Lower leg skin (tissue), 4 donors: Measurements from ENCODE around the gene MTUS2. TPM values are rescaled to one million over a fixed set of nuclear protein-coding genes. Genes with fewer than 3 reads are reported as not detected.

ENCODE experiments used
- DNase-seq, 2 donors: peaks; one replicate each; pipeline ENCODE4 v3.0.0-alpha.2; 2019; ENCODE audit warnings: low spot score in 2 of 2
- H3K4me3 ChIP-seq: fragments of 200-600 bp; sonication (generic); 2 replicates; pipeline ENCODE4 v1.5.1; 2017; ENCODE audit warnings: mild to moderate bottlenecking, low read depth; ENCODE audit not compliant: poor library complexity, severe bottlenecking
- POLR2A ChIP-seq, 2 donors: fragments of 450-650 bp; IDR thresholded peaks; one replicate each; pipeline ENCODE4 v1.6.1; 2016 to 2017; ENCODE audit warnings: antibody characterized with exemption in 2 of 2, mild to moderate bottlenecking in 1 of 2, moderate library complexity in 1 of 2
- WGBS, 2 donors: methylation state at CpG; one replicate each; pipeline ENCODE4 v1.1.5; 2018; 5-methylcytosine and 5-hydroxymethylcytosine counted together
- intact Hi-C: fragments of 100-400 bp; cut with DNase I; formaldehyde crosslinking; loops from one replicate; pipeline ENCODE4 v1.15.0; 2023; ENCODE audit warnings: low total_unique reads
- total RNA-seq, 4 donors: library from RNA; depleted of rRNA; stranded (reverse); fragments of >200 nt; gene quantifications; one replicate each; pipeline ENCODE4 v1.1.0, GENCODE V29; 2016
- TF ChIP-seq, protein P1 (sequence below), 3 donors: fragments of 450-650 bp; IDR thresholded peaks; one replicate each; pipeline ENCODE4 v1.5.1; 2016; ENCODE audit warnings: antibody characterized with exemption in 3 of 3, mild to moderate bottlenecking in 3 of 3, moderate library complexity in 2 of 3

MTUS2 gene
- total RNA-seq, 4 donors from 2014 or later, result 0.13 to 1.9 TPM; not detected in 2

DNA sequence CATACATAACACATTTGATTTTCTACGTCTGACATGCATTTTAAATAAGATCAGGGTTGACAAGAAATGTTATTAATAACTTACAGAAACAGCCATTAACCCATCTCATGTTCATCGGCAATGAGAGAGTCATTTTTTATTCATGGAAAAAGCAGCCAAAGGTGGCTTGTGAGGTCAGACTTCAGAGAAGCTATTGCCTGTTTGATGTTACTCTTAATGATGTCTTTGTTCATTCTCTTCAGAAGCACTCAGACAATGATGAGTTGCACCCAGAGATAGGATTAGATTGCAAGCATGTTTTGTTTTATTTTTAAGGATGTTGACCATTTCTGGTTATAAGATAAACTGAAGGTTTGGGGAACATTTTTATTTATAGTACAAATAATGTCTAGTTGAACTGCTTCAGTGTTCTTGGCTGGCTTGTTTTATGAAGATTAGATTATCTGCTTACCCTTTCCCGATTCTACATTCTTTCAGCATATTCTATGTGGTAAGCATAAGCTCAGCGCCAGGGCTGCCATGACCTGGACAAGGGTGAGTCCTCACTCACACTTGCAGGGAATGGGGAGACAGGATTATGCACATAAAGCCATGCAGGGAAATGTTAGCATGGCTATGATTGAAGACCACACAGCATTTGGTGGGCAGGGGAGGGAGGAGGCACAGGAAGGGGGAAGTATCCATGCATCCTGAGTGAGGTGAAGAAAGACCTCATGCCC, 288.1 kb downstream of the MTUS2 start:
- intact Hi-C loops, result no loop called here
- WGBS, 2 donors, result 52 to 58% methylated on average over 4 of the region's 4 CpGs
- no peak for DNase-seq
- no peak for TF ChIP-seq POLR2A (IDR thresholded peaks at IDR 0.05)
- TF ChIP-seq, protein P1, sequence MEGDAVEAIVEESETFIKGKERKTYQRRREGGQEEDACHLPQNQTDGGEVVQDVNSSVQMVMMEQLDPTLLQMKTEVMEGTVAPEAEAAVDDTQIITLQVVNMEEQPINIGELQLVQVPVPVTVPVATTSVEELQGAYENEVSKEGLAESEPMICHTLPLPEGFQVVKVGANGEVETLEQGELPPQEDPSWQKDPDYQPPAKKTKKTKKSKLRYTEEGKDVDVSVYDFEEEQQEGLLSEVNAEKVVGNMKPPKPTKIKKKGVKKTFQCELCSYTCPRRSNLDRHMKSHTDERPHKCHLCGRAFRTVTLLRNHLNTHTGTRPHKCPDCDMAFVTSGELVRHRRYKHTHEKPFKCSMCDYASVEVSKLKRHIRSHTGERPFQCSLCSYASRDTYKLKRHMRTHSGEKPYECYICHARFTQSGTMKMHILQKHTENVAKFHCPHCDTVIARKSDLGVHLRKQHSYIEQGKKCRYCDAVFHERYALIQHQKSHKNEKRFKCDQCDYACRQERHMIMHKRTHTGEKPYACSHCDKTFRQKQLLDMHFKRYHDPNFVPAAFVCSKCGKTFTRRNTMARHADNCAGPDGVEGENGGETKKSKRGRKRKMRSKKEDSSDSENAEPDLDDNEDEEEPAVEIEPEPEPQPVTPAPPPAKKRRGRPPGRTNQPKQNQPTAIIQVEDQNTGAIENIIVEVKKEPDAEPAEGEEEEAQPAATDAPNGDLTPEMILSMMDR (IDR thresholded peaks at IDR 0.05), result no peak
- no peak overlapping the region for H3K4me3 ChIP-seq

DNA sequence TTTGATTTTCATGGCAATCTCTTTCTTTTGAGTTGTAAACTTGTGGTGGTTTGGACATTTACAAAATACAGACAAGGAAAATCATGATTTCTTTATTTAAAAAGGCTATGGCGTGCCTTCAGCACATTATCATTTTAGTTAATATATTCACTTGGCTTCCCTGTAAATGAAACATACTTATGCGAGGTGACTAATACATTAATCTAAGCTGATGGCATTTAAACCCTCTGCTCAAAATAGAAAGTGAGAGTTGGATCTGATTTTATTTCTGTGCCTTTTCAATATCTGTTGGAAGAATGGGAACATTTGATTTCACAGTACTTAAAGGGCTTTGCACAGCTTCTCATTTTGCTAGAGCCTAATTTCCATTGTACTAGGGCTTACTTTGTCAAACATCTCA, 289.8 kb downstream of the MTUS2 start:
- TF ChIP-seq POLR2A (IDR thresholded peaks at IDR 0.05), result no peak
- TF ChIP-seq, protein P1 (IDR thresholded peaks at IDR 0.05), result no peak
- H3K4me3 ChIP-seq, result no peak overlapping the region
- no peak for DNase-seq
- WGBS, 2 donors, result 45 to 53% methylated on average over 2 of the region's 2 CpGs
- intact Hi-C loops, result no loop called here

DNA sequence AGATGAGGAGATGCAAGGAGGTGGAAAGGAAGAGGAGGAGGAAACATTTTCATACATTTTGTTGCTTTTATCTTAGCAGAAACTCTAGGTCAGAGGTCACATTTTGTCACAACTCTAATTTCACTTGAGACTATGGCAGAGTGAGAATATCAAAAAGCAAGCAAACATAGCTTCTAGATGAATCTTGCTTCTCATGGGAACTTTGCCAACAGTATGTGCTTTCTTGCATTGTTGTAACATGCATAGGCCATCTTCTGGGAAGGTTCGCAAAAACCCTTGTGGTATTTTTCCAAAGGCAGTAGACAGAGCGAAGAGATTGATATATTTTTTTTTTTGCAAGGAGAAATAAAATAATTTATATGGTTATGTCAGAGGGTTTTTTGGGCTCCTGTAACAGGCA, 291.3 kb downstream of the MTUS2 start:
- 32 to 54% methylated on average over 2 of the region's 2 CpGs for WGBS, 2 donors
- DNase-seq, result no peak
- H3K4me3 ChIP-seq, result no peak overlapping the region
- intact Hi-C loops, result no loop called here
- TF ChIP-seq POLR2A (IDR thresholded peaks at IDR 0.05), result no peak
- TF ChIP-seq, protein P1 (IDR thresholded peaks at IDR 0.05), result no peak

DNA sequence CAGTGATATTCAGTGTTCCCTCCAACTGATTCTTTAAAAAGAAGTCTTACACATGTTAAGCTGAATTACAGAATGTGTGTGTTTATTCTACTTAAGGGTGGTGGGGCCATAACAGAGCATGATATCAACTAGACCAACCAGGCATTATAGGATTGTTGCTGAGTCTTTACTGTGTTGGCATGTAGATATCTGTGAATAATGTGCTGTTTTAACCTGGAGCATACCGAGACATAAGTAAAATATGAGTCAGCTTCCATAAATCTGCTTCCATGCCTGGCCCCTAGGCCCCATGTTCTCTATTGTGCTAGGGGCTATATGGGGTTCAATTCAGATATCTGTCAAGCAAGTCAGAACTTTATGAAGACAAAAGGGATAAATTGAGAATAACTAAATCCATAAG, 295.7 kb downstream of the MTUS2 start:
- intact Hi-C loops, result no loop called here
- H3K4me3 ChIP-seq, result no peak overlapping the region
- DNase-seq, result no peak
- TF ChIP-seq, protein P1 (IDR thresholded peaks at IDR 0.05), result no peak
- TF ChIP-seq POLR2A (IDR thresholded peaks at IDR 0.05), result no peak
- 51 to 75% methylated on average over 1 of the region's 1 CpG for WGBS, 2 donors

DNA sequence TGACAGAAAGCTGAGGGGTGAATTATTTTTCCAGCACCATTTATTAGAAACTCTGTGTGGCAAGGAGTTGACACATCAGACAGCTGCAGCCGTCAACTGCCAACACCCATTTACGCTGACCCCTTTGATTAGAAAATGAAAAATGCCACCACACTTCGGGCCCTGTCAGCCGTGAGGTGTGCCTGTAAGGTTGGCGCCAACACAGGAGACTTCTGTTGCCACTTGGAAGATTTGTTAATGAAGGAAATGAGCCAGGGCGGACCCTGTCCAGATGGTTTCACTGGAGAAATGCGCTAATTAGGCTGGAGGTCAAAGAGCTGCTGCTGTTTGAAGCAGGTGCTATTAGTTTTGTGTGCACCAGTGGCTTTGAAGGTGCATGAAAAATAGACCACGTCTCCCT, 297.5 kb downstream of the MTUS2 start:
- WGBS, 2 donors, result 74 to 80% methylated on average over 8 of the region's 8 CpGs
- intact Hi-C loops, result no loop called here
- H3K4me3 ChIP-seq, result no peak overlapping the region
- TF ChIP-seq POLR2A (IDR thresholded peaks at IDR 0.05), result no peak
- TF ChIP-seq, protein P1 (IDR thresholded peaks at IDR 0.05), result no peak
- DNase-seq, result no peak

DNA sequence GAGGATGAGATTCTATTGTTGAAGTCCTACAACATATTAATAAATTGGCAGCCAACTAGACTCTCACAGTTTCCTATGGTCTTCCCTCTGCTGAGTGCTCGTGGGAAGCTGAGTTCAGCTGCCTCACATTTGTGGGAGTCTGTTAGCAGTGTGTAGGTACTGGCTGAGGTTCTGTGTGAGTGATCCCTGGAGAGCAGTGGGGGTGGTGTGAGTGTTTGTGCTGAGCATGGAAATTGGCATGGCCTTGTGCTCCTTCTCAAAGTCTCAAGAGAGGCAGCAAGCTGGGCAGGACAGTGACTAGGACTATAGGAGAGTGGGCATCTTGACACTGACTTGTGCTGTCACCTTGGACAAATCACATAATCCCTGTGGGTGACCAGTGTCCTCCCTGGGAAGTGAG, 298.3 kb downstream of the MTUS2 start:
- TF ChIP-seq POLR2A (IDR thresholded peaks at IDR 0.05), result no peak
- TF ChIP-seq, protein P1 (IDR thresholded peaks at IDR 0.05), result no peak
- 60 to 64% methylated on average over 1 of the region's 1 CpG for WGBS, 2 donors

More for the DNA sequence above, 298.3 kb downstream of the MTUS2 start:
- DNase-seq, result no peak
- H3K4me3 ChIP-seq, result no peak overlapping the region
- intact Hi-C loops, result no loop called here
